Muscle of leg (tissue), 11 donors: ENCODE measurements around the gene SPOCK2. TPM values are rescaled to one million over a fixed set of nuclear protein-coding genes. Genes with fewer than 3 reads are reported as not detected.
A peak's percentile ranks its signal among the peaks of the same experiment; 100 is the strongest.

Experiments
- DNase-seq: peaks from one replicate; pipeline ENCODE4 v3.0.0; 2013
- H3K27ac ChIP-seq: one replicate; pipeline ENCODE4 v1.5.1; 2013; ENCODE audit warnings: mild to moderate bottlenecking, low read length, control low read depth
- H3K27me3 ChIP-seq: one replicate; pipeline ENCODE4 v1.6.1; 2013; ENCODE audit warnings: low read length; ENCODE audit not compliant: control insufficient read depth, insufficient read depth
- H3K36me3 ChIP-seq: one replicate; pipeline ENCODE4 v1.6.1; 2013; ENCODE audit warnings: low read length; ENCODE audit not compliant: control insufficient read depth, insufficient read depth
- H3K4me1 ChIP-seq: one replicate; pipeline ENCODE4 v1.6.1; 2013; ENCODE audit warnings: low read length; ENCODE audit not compliant: control insufficient read depth, insufficient read depth
- H3K4me3 ChIP-seq: one replicate; pipeline ENCODE4 v1.5.1; 2013; ENCODE audit warnings: low read length, control low read depth
- H3K9me3 ChIP-seq: replicated peaks from 2 replicates; pipeline ENCODE4 v1.6.1; 2013; ENCODE audit warnings: low read depth, low read length; ENCODE audit not compliant: control insufficient read depth
- WGBS: methylation state at CpG from one replicate; pipeline ENCODE4 v1.1.5; 2013; ENCODE audit warnings: missing lambda C conversion rate; ENCODE audit not compliant: insufficient coverage; 5-methylcytosine and 5-hydroxymethylcytosine counted together
- polyA plus RNA-seq, 8 donors: library from polyadenylated mRNA; unstranded; fragments of 120-200 nt; gene quantifications; one replicate each; pipeline versions ENCODE4 v1.2.1 to v1.2.3, GENCODE V29; 2013; ENCODE audit warnings: inconsistent platforms in 1 of 8, low replicate concordance in 1 of 8; ENCODE audit not compliant: insufficient read length in 8 of 8, insufficient read depth in 1 of 8
- total RNA-seq: library from RNA; stranded (reverse); fragments of 120-200 nt; gene quantifications from one replicate; pipeline ENCODE4 v1.2.4, GENCODE V29; 2013

SPOCK2 gene
- total and polyA plus RNA-seq, 9 donors: 3.6 to 6.2 (median 4.0) TPM

DNA sequence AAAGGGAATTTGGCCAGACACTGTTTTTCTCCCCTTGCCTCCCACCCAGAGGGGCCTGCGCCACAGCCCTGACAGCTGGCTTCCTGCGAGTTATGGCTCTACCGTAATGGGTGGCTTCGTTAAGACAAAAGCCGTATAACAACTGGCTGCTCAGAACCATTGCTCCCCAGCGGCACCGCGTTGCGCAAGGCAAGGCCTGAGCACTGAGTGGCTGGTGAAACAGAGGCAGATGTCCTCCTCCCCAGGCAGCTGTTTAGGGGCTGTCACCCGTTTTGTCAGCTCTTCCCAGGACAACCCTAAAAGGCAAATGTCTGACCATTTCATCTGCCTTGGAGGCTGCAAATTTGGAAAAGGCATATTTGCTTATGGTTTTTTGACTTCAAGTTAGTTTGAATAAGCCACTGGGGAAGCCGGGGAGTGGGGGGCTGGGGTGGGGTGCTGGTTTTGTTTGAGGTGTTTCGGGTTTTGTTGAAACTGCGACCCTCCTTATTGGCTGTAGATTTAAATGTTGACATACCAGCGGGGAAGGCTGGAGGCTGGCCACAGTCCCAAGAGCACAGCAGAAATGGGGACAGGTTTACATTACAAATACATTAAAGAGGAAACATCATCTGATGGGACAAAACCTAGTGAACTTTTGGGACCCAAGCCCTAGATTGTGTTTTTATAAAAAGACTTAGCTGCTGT is 681 bp upstream of the SPOCK2 start:
- Histone ChIP-seq H3K27me3 (peaks cover 44% of the 10 kb centered on the region), H3K9me3 (no peaks in the 10 kb centered on the region), H3K4me3 (no peak overlapping the region), H3K27ac (no peak overlapping the region), H3K4me1 (peaks cover 30% of the 10 kb centered on the region), H3K36me3 (peaks cover 6% of the 10 kb centered on the region)
- WGBS: 24% methylated on average over 12 of the region's 14 CpGs
- DNase-seq: peak; percentile 75

DNA sequence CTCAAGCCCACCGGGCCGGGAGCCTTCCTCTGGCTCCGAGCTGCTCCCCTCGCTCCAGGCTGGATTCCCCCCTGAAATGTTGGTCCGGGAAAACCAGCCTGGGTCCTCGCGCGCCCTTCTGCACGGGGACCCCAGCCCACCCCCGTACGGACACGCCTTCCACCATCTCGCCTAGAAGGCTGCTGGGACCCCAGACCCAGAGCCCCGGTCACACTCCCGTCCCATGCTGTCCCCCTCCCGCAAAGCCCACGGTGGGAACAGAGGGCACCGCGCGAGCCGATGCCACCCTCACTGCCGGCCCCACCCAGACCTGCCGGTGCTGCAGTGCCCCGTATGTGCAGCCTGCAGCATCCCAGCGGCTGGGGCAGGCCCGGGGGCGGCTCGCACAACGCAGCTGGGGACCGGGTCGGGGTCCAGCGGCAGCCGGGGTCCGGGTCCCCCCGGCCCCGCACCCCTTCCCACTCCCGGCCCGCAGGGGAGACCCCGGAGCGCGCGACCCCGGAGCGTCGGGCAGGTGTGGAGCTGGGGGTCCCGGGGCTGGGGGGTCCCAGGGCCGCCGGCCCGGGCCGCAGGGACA is 871 bp downstream of the SPOCK2 start:
- peaks cover 30% of the 10 kb centered on the region for H3K4me1 ChIP-seq
- H3K36me3 ChIP-seq: peaks cover 3% of the 10 kb centered on the region
- no peak for DNase-seq
- no peak overlapping the region for H3K27ac ChIP-seq
- H3K27me3 ChIP-seq: peaks cover 44% of the 10 kb centered on the region
- under 1% methylated on average over 41 of the region's 50 CpGs for WGBS
- H3K9me3 ChIP-seq: no peaks in the 10 kb centered on the region
- peak overlapping the region; percentile 40 for H3K4me3 ChIP-seq

DNA sequence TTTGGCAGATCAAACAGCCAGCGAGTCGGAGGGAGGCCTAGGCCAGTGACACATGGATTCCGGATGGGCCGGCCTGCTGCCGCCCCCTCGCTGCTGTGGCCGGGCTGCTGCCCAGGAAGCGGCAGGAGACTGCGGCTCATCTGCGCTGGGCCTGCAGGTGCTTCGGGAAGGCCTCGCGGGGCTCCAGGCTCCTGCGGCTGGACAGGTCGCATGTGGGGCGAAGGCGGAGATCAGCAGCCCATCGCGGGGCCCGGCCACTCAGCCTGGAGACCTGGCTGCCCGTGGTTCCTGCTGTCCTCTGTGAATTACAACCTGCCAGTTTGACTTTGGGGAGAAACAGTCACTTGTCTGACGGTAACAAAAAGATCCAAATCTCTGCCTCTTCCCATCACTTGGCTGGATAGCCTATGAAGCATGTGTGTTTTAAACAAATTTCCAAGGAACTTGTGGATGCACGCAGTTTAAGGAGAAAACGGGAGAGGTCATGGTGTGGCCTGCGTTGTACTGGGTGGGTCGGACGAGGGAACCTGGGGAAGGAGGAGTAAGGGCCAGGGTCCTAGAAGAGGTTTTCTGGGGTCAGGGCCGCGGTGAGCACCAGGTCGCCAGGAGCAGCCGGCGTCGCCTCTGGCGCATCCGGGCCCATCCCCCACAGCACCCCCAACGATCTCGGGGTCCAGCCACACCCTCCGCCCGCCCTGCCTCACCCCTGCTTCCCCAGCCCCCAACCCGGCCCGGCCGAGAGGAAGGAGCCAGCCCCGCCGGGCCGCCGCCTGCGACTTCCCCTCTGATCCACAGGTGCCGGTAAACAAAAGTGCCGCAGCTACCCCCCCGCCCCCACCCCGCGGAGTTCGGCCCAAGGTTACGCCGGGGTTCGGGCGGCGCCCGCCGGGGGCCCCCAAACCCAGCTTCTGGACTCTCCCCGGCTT is 1.6 kb downstream of the SPOCK2 start:
- H3K4me1 ChIP-seq: peaks cover 30% of the 10 kb centered on the region
- DNase-seq: peak; percentile 27
- H3K36me3 ChIP-seq: no peaks in the 10 kb centered on the region
- peaks cover 44% of the 10 kb centered on the region for H3K27me3 ChIP-seq
- peak overlapping the region; percentile 27 for H3K4me3 ChIP-seq
- no peaks in the 10 kb centered on the region for H3K9me3 ChIP-seq
- 22% methylated on average over 53 of the region's 61 CpGs for WGBS
- H3K27ac ChIP-seq: no peak overlapping the region

DNA sequence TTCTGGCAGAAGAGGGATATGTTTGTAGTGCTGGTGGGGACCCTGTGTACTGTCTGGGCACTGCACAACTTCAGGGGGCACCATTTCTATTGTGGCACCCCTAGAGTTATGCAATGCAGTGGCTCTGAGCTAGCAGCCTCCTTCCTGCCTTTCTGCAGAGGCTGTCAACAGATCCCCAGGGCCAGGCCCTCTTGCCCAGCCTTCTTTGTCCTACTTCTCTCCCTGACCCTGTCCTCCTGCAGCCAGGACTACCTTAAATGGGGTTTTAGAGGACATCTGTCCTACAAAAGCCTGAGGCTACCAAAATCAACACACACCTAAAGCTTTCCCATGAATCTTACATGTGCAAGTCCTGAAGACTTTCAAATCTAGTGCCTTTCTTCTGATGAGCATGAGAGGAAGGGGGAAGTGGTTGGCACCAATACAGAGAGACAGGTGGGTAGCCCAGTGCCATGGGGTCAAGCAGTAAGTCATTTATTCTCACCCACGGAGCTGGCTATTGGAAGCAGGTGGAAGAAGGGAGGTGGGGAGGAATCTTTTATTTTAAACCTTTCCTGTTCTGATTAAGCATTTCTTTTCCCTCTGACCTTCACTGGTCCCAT is 2.4 kb downstream of the SPOCK2 start:
- no peak for DNase-seq
- Histone ChIP-seq H3K36me3 (no peaks in the 10 kb centered on the region), H3K27ac (no peak overlapping the region), H3K4me3 (no peak overlapping the region), H3K9me3 (no peaks in the 10 kb centered on the region), H3K4me1 (peaks cover 31% of the 10 kb centered on the region), H3K27me3 (peaks cover 44% of the 10 kb centered on the region)
- WGBS: no CpG with 5 or more reads among the region's 1 CpG

DNA sequence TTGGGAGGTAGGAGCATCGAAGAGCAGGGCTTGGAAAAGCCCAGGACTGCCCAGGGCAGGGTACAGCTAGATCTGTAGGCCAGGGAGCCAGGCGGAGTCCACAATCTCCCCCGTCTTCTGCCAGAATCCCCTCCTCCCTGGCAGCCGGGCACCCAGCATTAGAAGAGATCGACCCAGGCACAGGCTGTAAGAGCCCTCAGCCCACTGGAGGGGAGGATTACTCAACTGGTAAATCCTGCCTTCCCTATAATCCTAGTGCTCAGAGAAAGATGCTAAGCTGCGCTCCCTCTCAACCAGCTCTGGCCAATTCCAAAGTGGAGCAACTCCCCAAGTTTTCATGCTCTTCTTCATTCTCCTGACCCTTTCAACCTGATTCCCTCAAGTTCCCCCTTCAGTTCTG is 3.2 kb downstream of the SPOCK2 start:
- H3K4me1 ChIP-seq: peaks cover 35% of the 10 kb centered on the region
- 92% methylated on average over 2 of the region's 6 CpGs for WGBS
- H3K4me3 ChIP-seq: no peak overlapping the region
- DNase-seq: no peak
- no peaks in the 10 kb centered on the region for H3K36me3 ChIP-seq
- H3K27ac ChIP-seq: no peak overlapping the region
- H3K9me3 ChIP-seq: no peaks in the 10 kb centered on the region
- peaks cover 44% of the 10 kb centered on the region for H3K27me3 ChIP-seq

DNA sequence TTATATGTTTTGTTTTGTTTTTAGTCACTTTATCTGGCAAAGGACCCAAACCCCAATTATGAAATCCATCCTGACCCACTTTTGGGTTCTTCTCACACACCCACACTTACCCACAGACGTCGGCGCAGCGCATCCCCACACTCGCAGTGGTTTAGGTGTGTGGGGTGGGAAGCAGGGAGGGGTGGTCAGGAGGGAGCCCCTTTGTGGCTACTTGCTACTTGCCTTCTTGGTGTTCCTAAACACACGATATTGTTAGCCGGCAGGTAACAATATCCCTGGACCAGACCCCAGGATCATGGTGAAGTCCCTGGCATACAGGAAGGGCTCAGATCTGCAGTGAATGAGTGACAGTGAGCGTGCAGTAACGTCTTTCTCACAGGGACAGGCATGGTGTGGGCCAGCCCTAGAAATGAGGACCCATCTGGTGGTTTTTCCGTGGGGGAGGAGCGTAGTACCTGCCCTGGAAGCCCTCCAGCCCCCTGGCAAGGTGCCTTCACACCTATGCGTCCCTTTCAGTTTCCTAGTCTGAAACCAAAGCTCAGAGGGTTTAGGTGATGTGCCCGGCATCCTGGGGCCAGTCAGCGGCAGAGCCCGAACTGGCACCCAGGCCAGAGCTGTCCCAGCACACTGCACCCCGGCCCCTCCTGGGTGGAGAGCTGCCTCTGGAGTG is 4.4 kb downstream of the SPOCK2 start:
- peaks cover 33% of the 10 kb centered on the region for H3K4me1 ChIP-seq
- H3K9me3 ChIP-seq: no peaks in the 10 kb centered on the region
- 83% methylated on average over 11 of the region's 16 CpGs for WGBS
- H3K36me3 ChIP-seq: no peaks in the 10 kb centered on the region
- H3K27ac ChIP-seq: no peak overlapping the region
- H3K27me3 ChIP-seq: peaks cover 37% of the 10 kb centered on the region
- DNase-seq: no peak
- no peak overlapping the region for H3K4me3 ChIP-seq

DNA sequence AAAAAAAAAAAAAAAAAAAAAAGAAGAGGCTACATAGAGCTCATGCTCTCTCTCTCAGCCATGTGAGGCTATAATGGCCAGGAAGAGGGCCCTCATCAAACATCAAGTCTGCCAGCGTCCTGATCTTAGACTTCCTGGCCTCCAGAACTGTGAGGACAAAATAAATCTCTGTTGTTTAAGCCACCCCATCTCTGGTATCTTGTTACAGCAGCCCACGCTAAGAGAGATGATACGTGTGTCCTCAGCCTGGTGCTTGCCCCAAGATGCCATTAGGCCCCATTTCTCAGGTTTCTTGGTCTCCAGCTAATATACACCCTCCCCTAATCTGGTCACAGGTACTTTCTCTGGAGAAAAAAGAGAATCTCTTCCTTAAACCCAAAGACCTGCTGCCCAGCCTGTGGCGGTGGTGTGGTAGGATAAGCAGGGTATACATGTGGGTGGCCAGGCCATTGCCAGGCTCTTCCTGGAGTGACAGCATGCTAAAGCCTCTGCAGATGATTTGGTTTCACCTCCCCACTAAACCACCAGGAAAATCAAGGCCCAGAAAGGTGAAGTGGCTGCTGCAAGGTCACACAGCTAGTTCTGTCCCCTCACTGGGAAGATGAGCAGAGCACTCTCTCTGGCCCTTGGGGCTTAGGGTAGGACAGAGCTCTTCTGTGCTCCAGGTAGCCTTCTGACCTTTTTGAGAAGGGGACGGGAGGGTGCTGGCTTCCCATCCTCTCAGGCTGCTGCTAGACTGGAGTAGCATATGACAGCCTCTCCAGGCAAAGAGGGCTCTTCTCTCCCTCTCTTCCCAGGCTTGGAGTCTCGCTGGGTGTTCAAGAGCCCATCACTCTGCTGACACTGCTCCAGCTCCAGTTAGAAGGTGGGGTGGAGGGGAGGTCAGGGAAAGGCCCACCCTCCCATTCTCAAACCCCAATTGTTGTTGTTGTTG is 5.2 kb downstream of the SPOCK2 start:
- no peak for DNase-seq
- WGBS: 79% methylated on average over 3 of the region's 6 CpGs

DNA sequence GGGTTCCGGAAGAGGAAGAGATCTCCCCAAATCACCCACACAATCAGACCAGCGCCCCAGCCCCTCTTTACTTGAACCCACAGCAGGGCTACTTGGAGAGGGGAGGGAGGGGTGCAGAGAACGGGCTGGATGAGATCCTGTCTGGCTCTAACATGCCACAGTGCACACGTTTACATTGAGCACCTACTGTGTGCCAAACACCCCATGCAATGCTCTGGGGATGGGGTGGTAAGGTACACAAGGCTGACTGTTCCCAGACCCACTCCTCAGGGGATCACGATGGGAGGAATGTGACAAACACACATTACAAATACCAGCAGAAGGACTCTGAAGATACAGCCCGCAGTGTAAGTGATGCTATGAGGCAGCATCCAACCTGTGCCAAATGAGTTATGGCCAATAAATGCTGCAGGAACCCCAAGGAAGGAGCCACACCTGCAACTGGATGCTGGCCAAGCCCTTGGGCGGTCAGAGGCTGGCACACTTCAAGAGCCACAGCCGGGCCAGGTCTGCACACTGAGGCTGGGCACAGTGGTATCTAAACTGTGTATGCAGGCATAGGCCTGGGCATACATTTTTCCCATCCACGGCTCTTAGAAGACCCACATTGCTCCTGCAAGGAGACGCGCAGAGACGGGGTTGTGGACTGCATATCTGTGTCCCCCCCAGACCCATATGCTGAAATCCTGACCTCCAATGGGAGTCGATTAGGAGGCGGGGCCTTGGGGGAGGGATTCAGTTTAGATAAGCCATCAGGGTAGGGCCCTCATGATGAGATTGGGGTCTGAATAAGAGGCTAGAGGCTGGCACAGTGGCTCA is 6.4 kb downstream of the SPOCK2 start:
- 85% methylated on average over 4 of the region's 14 CpGs for WGBS
- Histone ChIP-seq H3K4me3 (no peak overlapping the region), H3K4me1 (peaks cover 15% of the 10 kb centered on the region), H3K27ac (no peak overlapping the region), H3K27me3 (peaks cover 17% of the 10 kb centered on the region), H3K36me3 (no peaks in the 10 kb centered on the region), H3K9me3 (no peaks in the 10 kb centered on the region)
- no peak for DNase-seq

More for the DNA sequence above, 5.2 kb downstream of the SPOCK2 start:
- H3K27ac ChIP-seq: no peak overlapping the region
- H3K27me3 ChIP-seq: peaks cover 29% of the 10 kb centered on the region
- no peaks in the 10 kb centered on the region for H3K36me3 ChIP-seq
- no peaks in the 10 kb centered on the region for H3K9me3 ChIP-seq
- H3K4me1 ChIP-seq: peaks cover 25% of the 10 kb centered on the region
- no peak overlapping the region for H3K4me3 ChIP-seq
